Testis (tissue), 3 donors: ENCODE data around the gene HTN3. TPM values are rescaled to one million over a fixed set of nuclear protein-coding genes. Genes with fewer than 3 reads are reported as not detected.
"Not testable (repeated sequence)": the region's sequence is repeated elsewhere in the genome, so short reads cannot be mapped to it uniquely, and the experiment has no call there.

Experiments
- DNase-seq: peaks from one replicate; pipeline ENCODE4 v3.0.0-alpha.2; 2019
- H3K27ac ChIP-seq, 2 donors: fragments of 200-600 bp; sonication (generic); one replicate each; pipeline ENCODE4 v1.5.1; 2019
- H3K27me3 ChIP-seq: fragments of 200-600 bp; sonication (generic); one replicate; pipeline ENCODE4 v1.5.1; 2019
- H3K36me3 ChIP-seq: fragments of 200-600 bp; sonication (generic); one replicate; pipeline ENCODE4 v1.5.1; 2017; ENCODE audit warnings: low read depth; ENCODE audit errors: missing control alignments
- H3K4me1 ChIP-seq: fragments of 200-600 bp; sonication (generic); one replicate; pipeline ENCODE4 v1.5.1; 2019
- H3K4me3 ChIP-seq, 2 donors: fragments of 200-600 bp; sonication (generic); one replicate each; pipeline ENCODE4 v1.5.1; 2017 to 2019
- H3K9me3 ChIP-seq: fragments of 200-600 bp; sonication (generic); one replicate; pipeline ENCODE4 v1.5.1; 2017
- POLR2A ChIP-seq: fragments of 450-650 bp; IDR thresholded peaks from one replicate; pipeline ENCODE4 v1.6.1; 2017; ENCODE audit warnings: antibody characterized with exemption, mild to moderate bottlenecking, moderate library complexity
- WGBS, 2 donors: methylation state at CpG; one replicate each; pipeline ENCODE4 v1.1.5; 2018; 5-methylcytosine and 5-hydroxymethylcytosine counted together
- intact Hi-C: fragments of 100-400 bp; cut with DNase I; formaldehyde crosslinking; loops from one replicate; pipeline ENCODE4 v1.15.1; 2023; ENCODE audit warnings: low total_unique reads
- polyA plus RNA-seq: library from polyadenylated mRNA; stranded (reverse); fragments of 350-450 nt; fragmentation: Illumina TruSeq; extraction: RNeasy Lipid Tissue Mini Kit (QIAGEN cat#74804); gene quantifications from one replicate; pipeline ENCODE4 v1.2.3, GENCODE V29; 2014; ENCODE audit warnings: low read depth, low replicate concordance; ENCODE audit not compliant: insufficient read depth
- total RNA-seq, 2 donors: library from RNA; depleted of rRNA; stranded (reverse); fragments of >200 nt; gene quantifications; one replicate each; pipeline ENCODE4 v1.2.3, GENCODE V29; 2016
- TF ChIP-seq, protein P1 (sequence below), 3 experiments: fragments of 450-650 bp in 2 of 3; fragments of 200-600 bp in 1 of 3; sonication (generic) in 1 of 3; IDR thresholded peaks; one replicate each; pipeline ENCODE4 v1.5.1; 2016 to 2019; ENCODE audit warnings: antibody characterized with exemption in 3 of 3, mild to moderate bottlenecking in 2 of 3, moderate library complexity in 1 of 3

Gene HTN3
- total and polyA plus RNA-seq, 3 donors from 2014 or later: not detected

DNA sequence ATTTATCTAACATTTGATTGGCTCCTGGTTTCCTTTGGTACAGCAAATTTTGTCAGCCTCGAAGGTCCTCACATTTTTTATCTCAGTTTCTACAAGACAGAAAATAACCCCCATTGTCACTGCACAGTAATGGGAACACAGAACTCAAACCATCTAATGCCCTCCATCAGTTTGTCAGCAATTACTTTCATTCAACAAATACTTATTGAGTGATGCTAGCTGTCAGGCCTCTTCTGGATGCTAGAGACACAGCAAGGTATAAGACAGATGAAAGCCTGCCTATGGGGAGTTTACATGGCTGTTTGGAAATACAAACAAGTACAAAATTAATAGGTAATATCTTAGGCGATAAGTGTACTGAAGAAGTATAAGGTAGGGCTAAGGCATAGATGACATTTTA, 5.0 kb upstream of the HTN3 start:
- no peaks in the 10 kb centered on the region for H3K27me3 ChIP-seq
- no peak overlapping the region for H3K4me3 ChIP-seq
- intact Hi-C loops: no loop called here
- no peak overlapping the region for H3K27ac ChIP-seq
- H3K4me1 ChIP-seq: no peaks in the 10 kb centered on the region
- no peak for TF ChIP-seq POLR2A
- TF ChIP-seq, protein P1, sequence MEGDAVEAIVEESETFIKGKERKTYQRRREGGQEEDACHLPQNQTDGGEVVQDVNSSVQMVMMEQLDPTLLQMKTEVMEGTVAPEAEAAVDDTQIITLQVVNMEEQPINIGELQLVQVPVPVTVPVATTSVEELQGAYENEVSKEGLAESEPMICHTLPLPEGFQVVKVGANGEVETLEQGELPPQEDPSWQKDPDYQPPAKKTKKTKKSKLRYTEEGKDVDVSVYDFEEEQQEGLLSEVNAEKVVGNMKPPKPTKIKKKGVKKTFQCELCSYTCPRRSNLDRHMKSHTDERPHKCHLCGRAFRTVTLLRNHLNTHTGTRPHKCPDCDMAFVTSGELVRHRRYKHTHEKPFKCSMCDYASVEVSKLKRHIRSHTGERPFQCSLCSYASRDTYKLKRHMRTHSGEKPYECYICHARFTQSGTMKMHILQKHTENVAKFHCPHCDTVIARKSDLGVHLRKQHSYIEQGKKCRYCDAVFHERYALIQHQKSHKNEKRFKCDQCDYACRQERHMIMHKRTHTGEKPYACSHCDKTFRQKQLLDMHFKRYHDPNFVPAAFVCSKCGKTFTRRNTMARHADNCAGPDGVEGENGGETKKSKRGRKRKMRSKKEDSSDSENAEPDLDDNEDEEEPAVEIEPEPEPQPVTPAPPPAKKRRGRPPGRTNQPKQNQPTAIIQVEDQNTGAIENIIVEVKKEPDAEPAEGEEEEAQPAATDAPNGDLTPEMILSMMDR (IDR thresholded peaks at IDR 0.05): no peak
- DNase-seq: no peak
- WGBS, 2 donors: 88 to 90% methylated on average over 2 of the region's 2 CpGs
- no peaks in the 10 kb centered on the region for H3K36me3 ChIP-seq
- H3K9me3 ChIP-seq: no peaks in the 10 kb centered on the region

DNA sequence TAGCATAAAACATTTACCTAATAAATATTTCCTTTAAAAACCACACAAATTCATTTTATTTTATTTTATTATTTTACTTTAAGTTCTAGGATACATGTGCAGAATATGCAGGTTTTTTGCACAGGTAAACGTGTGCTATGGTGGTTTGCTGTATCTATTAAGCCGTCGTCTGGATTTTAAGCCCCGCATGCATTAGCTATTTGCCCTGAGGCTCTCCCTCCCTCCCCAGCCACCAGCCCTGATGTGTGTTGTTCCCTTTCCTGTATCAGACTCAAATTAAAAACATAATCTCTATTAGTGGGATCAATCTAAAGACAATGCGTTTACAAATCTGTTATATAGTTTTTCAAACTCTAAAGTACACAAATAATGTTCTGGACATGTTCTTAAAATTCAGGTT, 1.2 kb upstream of the HTN3 start:
- H3K4me3 ChIP-seq: no peak overlapping the region
- 81 to 87% methylated on average over 5 of the region's 5 CpGs for WGBS, 2 donors
- H3K36me3 ChIP-seq: no peaks in the 10 kb centered on the region
- no peaks in the 10 kb centered on the region for H3K4me1 ChIP-seq
- intact Hi-C loops: no loop called here
- no peak for TF ChIP-seq POLR2A
- TF ChIP-seq, protein P1 (IDR thresholded peaks at IDR 0.05): no peak
- DNase-seq: no peak
- H3K9me3 ChIP-seq: no peaks in the 10 kb centered on the region
- no peak overlapping the region for H3K27ac ChIP-seq
- no peaks in the 10 kb centered on the region for H3K27me3 ChIP-seq

DNA sequence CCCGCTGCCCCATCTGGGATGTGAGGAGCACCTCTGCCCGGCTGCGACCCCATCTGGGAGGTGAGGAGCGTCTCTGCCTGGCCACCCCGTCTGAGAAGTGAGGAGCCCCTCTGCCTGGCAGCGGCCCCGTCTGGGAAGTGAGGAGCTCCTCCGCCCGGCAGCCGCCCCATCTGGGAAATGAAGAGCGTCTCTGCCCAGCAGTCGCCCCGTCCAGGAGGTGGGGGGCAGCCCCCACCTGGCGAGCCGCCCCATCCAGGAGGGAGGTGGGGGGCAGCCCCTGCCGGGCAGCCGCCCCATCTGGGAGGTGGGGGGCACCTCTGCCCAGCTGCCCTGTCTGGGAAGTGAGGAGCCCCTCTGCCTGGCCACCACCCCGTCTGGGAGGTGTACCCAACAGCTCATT, 9.3 kb downstream of the HTN3 start:
- H3K9me3 ChIP-seq, intact Hi-C loops, H3K4me1 ChIP-seq, H3K27ac ChIP-seq, DNase-seq, H3K27me3 ChIP-seq, H3K36me3 ChIP-seq: not testable (repeated sequence)
- peak overlapping the region; percentile 26 to 29 for H3K4me3 ChIP-seq
- 72 to 83% methylated on average over 5 to 18 of the region's 18 CpGs for WGBS, 2 donors

DNA sequence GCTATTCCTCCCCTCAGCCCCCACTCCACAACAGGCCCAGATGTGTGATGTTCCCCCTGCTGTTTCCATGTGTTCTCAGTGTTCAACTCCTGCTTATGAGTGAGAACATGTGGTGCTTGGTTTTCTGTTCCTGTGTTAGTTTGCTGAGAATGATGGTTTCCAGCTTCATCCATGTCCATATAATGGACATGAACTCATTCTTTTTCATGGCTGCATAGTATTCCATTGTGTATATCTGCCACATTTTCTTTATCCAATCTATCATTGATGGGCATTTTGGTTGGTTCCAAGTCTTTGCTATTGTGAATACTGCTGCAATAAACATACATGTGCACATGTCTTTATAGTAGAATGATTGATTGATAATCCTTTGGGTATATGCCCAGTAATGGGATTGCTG, 11.7 kb downstream of the HTN3 start:
- H3K27ac ChIP-seq, H3K9me3 ChIP-seq, H3K36me3 ChIP-seq, H3K4me3 ChIP-seq, H3K4me1 ChIP-seq, intact Hi-C loops, DNase-seq, H3K27me3 ChIP-seq: not testable (repeated sequence)

DNA sequence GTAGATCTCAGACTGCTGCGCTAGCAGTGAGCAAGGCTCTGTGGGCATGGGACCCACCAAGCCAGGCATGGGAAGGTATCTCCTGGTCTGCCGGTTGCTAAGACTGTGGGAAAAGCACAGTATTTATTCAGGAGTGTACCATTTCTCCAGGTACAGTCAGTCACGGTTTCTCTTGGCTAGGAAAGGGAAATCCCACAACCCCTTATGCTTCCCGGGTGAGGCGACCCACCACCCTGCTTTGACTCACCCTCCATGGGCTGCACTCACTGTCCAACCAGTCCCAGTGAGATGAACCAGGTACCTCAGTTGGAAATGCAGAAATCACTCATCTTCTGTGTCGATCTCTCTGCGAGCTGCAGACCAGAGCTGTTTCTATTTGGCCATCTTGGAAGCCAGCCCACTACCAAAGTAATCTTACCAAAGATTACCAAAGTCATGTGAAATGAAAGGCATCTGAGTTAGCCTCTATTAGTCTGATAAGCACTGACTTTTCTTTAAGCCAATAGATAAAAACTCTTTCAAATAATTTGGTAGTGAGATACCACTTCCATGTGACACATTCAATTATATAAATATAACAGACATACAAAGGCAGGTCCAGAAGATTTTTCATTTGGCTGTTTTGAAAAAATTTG, 13.5 kb downstream of the HTN3 start:
- intact Hi-C loops: no loop called here
- Histone ChIP-seq H3K4me1 (no peaks in the 10 kb centered on the region), H3K27me3 (no peaks in the 10 kb centered on the region), H3K27ac (no peak overlapping the region), H3K36me3 (no peaks in the 10 kb centered on the region), H3K9me3 (no peaks in the 10 kb centered on the region), H3K4me3 (no peak overlapping the region)
- WGBS, 2 donors: 89% methylated on average over 6 to 7 of the region's 7 CpGs
- no peak for DNase-seq
- TF ChIP-seq, protein P1 (IDR thresholded peaks at IDR 0.05): no peak
- TF ChIP-seq POLR2A: no peak

DNA sequence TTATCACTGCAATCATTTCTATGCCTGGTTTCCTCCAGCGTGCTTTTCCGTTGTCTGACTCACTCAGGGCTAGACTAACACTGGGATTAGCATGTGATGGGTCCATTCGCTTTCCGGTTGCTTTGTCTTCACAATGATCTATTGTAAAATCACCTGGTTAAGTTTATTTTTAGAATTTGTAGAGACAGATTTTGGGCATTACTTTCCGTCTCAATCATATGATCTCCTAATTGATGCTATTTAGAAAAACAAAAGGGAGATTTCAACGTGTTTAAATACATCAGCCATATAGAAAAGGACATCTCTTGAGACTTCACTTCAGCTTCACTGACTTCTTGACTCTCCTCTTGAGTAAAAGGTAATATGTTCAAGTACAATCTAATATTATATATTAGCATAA, 21.9 kb downstream of the HTN3 start, which contains the start of gene HTN1:
Gene HTN1 (plus strand): TSS at position 301 of the 400 bp plus-strand sequence. CDS start 2,639 bp downstream, outside the sequence.
- H3K9me3 ChIP-seq, H3K4me3 ChIP-seq, H3K36me3 ChIP-seq, H3K27ac ChIP-seq, intact Hi-C loops, DNase-seq, H3K4me1 ChIP-seq, H3K27me3 ChIP-seq: not testable (repeated sequence)
- 78 to 80% methylated on average over 6 of the region's 6 CpGs for WGBS, 2 donors

DNA sequence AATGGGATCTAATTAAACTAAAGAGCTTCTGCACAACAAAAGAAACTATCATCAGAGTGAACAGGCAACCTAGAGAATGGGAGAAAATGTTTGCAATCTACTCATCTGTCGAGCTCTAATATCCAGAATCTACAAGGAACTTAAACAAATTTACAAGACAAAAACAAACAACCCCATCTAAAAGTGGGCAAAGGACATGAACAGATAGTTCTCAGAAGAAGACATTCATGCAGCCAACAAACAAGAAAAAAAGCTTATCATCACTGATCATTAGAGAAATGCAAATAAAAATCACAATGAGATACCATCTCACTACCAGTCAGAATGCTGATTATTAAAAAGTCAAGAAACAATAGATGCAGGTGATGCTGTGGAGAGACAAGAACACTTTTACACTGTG, 28.3 kb downstream of the HTN3 start:
- DNase-seq, H3K27me3 ChIP-seq, H3K4me3 ChIP-seq, H3K36me3 ChIP-seq, H3K9me3 ChIP-seq, H3K27ac ChIP-seq, intact Hi-C loops, H3K4me1 ChIP-seq: not testable (repeated sequence)
- 58 to 86% methylated on average over 1 of the region's 1 CpG for WGBS, 2 donors
